ENCODE measurements around the gene INPP5A.

The INPP5A gene

GRCh38 chr10:132507409-132507955 lies 30.1 kb upstream of the INPP5A start:
- no peak for TF ChIP-seq CTCF (conservative IDR thresholded peaks at IDR 0.05)
- H3K27ac ChIP-seq = no peak overlapping the region

GRCh38 chr10:132507956-132508490 lies 29.6 kb upstream of the INPP5A start:
- H3K27ac ChIP-seq = no peak overlapping the region
- TF ChIP-seq CTCF (conservative IDR thresholded peaks at IDR 0.05) = no peak

GRCh38 chr10:132508581-132509443 lies 28.8 kb upstream of the INPP5A start:
- H3K27ac ChIP-seq = no peak overlapping the region
- no peak for TF ChIP-seq CTCF (conservative IDR thresholded peaks at IDR 0.05)

GRCh38 chr10:132509506-132510173 lies 27.9 kb upstream of the INPP5A start:
- TF ChIP-seq CTCF (conservative IDR thresholded peaks at IDR 0.05) = no peak

GRCh38 chr10:132510174-132510611 lies 27.4 kb upstream of the INPP5A start:
- no peak overlapping the region for H3K27ac ChIP-seq
- no peak for TF ChIP-seq CTCF (conservative IDR thresholded peaks at IDR 0.05)

More at GRCh38 chr10:132509506-132510173, 27.9 kb upstream of the INPP5A start:
- H3K27ac ChIP-seq = no peak overlapping the region

GRCh38 chr10:132511121-132512051 lies 26.2 kb upstream of the INPP5A start:
- TF ChIP-seq CTCF (conservative IDR thresholded peaks at IDR 0.05) = no peak
- no peak overlapping the region for H3K27ac ChIP-seq

Measured in VCaP (cell line).